Activated CD8-positive, alpha-beta T cell treated with anti-CD3 and anti-CD28 coated beads for 36 hours (primary cell): Measurements from ENCODE around the gene TGM6. TPM values are rescaled to one million over a fixed set of nuclear protein-coding genes. Genes with fewer than 3 reads are reported as not detected.

ENCODE experiments used
- ATAC-seq: fragments of 200-7000 bp; cut with Tn5 transposase; one replicate; pipeline ENCODE4 v1.10.0; 2021; ENCODE audit warnings: mild to moderate bottlenecking, moderate library complexity
- CTCF ChIA-PET: fragments of 350-600 bp; sonication (Branson Sonifier 250); formaldehyde crosslinking; loops from one replicate; lab custom pipeline; 2021; ENCODE audit warnings: antibody characterized with exemption; lab: Charles Lee
- POLR2A ChIA-PET: fragments of 350-600 bp; sonication (Branson Sonifier 250); formaldehyde crosslinking; loops from one replicate; lab custom pipeline; 2021; ENCODE audit warnings: antibody characterized with exemption; lab: Charles Lee
- DNase-seq: peaks from one replicate; pipeline ENCODE4 v3.0.0-alpha.2; 2020
- H3K27ac Mint-ChIP-seq: one replicate; pipeline ENCODE4 v1.8.0; 2021; ENCODE audit warnings: mild to moderate bottlenecking, mixed read lengths
- H3K27me3 Mint-ChIP-seq: one replicate; pipeline ENCODE4 v1.8.0; 2021; ENCODE audit warnings: mixed read lengths
- H3K36me3 Mint-ChIP-seq: one replicate; pipeline ENCODE4 v1.8.0; 2021; ENCODE audit warnings: low read depth, mixed read lengths
- H3K4me1 Mint-ChIP-seq: one replicate; pipeline ENCODE4 v1.8.0; 2021; ENCODE audit warnings: low read depth, mixed read lengths
- H3K4me3 Mint-ChIP-seq: one replicate; pipeline ENCODE4 v1.8.0; 2021; ENCODE audit warnings: mild to moderate bottlenecking, moderate library complexity, mixed read lengths
- H3K9me3 Mint-ChIP-seq: one replicate; pipeline ENCODE4 v1.8.0; 2021; ENCODE audit warnings: mixed read lengths
- CTCF ChIP-seq: fragments of 200-600 bp; IDR thresholded peaks from one replicate; pipeline ENCODE4 v1.8.0; 2022; ENCODE audit warnings: antibody characterized with exemption, mild to moderate bottlenecking
- intact Hi-C: fragments of 100-400 bp; cut with micrococcal nuclease; formaldehyde crosslinking; loops from one replicate; pipeline ENCODE4 v1.10.0; 2022
- total RNA-seq, 2 experiments: library from RNA; stranded (reverse); gene quantifications; one replicate each; pipeline ENCODE4 v1.2.3, GENCODE V29; 2021

TGM6 gene
- total RNA-seq, 2 experiments from 2014 or later: not detected

DNA sequence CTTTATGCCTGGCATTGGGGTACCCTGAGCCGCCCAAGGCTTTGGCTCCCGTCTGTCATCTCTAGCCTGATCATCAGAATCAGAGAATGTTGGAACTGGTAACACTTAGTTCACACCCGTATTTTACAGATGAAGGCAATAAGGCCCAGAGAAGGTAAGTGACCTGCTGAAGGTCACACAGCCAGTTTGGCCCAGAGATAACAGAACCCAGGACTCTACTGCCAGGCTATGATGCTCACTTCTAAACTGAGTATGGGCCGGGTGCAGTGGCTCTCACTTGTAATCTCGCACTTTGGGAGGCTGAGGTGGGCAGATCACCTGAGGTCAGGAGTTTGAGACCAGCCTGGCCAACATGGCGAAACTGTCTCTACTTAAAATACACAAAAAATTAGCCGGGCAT is 1.8 kb upstream of the TGM6 start:
- ATAC-seq (no peak), DNase-seq (no peak)
- ChIA-PET POLR2A (interaction anchor here (0.8 to 1.2 kb wide), 2 partner anchors 9 to 12 kb away, joined by 3 read pairs; no protein-coding TSS in a partner anchor), CTCF (interaction anchor here (0.9 to 1.6 kb wide), 2 partner anchors 10 to 73 kb away, joined by 5 to 8 read pairs; no protein-coding TSS in a partner anchor)
- intact Hi-C loops: no loop called here
- H3K27ac Mint-ChIP-seq: no peak overlapping the region
- no peak for TF ChIP-seq CTCF
- peaks cover 17% of the 10 kb centered on the region for H3K4me1 Mint-ChIP-seq
- H3K36me3 Mint-ChIP-seq: no peaks in the 10 kb centered on the region
- H3K27me3 Mint-ChIP-seq: peaks cover 12% of the 10 kb centered on the region
- no peaks in the 10 kb centered on the region for H3K9me3 Mint-ChIP-seq
- no peak overlapping the region for H3K4me3 Mint-ChIP-seq

DNA sequence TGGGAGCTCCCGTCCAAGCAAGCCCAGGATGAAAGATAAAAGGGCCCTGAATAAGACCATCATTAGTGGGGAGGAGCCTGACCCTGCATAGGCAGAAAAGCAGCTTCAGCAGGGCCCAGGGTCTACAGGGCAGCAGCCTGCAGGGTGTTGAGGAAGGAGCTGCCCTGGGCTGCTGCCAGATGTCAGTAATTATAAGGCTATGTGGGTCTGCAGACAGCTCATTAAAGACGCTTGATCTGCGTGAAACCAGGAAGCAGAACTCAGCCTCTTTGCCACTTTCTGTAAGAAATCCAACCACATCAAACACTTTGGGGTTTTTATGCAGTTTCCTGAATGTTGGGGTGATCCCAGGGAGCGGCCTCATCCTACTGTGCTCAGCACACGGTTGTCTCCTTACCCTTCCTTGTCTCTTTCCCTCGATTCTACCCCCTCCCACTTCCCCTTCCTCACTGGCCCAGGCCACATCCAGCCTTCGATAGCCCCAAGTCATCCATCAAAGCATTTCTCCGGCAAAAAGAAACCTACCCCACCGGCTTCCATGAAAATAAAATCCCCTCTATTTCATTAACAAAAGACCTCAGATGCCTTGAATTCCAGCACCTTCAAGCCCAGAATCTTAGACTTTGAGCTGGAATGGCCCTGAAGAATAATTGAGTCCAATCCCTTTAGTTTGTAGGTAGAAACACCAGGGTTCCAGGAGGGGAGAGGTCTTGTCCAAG is 1.0 kb upstream of the TGM6 start:
- intact Hi-C loops: no loop called here
- TF ChIP-seq CTCF: no peak
- Mint-ChIP-seq H3K27me3 (peaks cover 9% of the 10 kb centered on the region), H3K36me3 (no peaks in the 10 kb centered on the region), H3K27ac (no peak overlapping the region), H3K4me3 (no peak overlapping the region), H3K4me1 (peaks cover 20% of the 10 kb centered on the region), H3K9me3 (no peaks in the 10 kb centered on the region)
- ATAC-seq (peak; percentile 87), DNase-seq (peak; percentile 40)
- CTCF ChIA-PET: interaction anchor here (0.9 to 1.6 kb wide), 2 partner anchors 9 to 72 kb away, joined by 5 to 8 read pairs; no protein-coding TSS in a partner anchor
- POLR2A ChIA-PET: interaction anchor here (0.8 to 1.2 kb wide), 2 partner anchors 9 to 11 kb away, joined by 3 read pairs; no protein-coding TSS in a partner anchor

- Mint-ChIP-seq H3K27ac (no peak overlapping the region), H3K4me1 (peaks cover 20% of the 10 kb centered on the region), H3K36me3 (no peaks in the 10 kb centered on the region), H3K9me3 (no peaks in the 10 kb centered on the region), H3K27me3 (peaks cover 5% of the 10 kb centered on the region), H3K4me3 (no peak overlapping the region)
- no peak for TF ChIP-seq CTCF
- ChIA-PET CTCF (no interaction called here), POLR2A (interaction anchor here (1.3 kb wide), 1 partner anchor 80 kb away, joined by 4 read pairs; no protein-coding TSS in a partner anchor)
- DNase-seq (no peak), ATAC-seq (no peak)
- intact Hi-C loops: no loop called here
These were observed 602 bp downstream of the TGM6 start for GRCh38 chr20:2381303-2381702.

- no peak for DNase-seq
- peaks cover 2% of the 10 kb centered on the region for H3K9me3 Mint-ChIP-seq
- CTCF ChIA-PET: interaction anchor here (0.8 kb wide), 1 partner anchor 9 kb away, joined by 3 read pairs; no protein-coding TSS in a partner anchor
- TF ChIP-seq CTCF: no peak
- H3K4me3 Mint-ChIP-seq: no peak overlapping the region
- H3K36me3 Mint-ChIP-seq: no peaks in the 10 kb centered on the region
- no peak for ATAC-seq
- peaks cover 4% of the 10 kb centered on the region for H3K27me3 Mint-ChIP-seq
- no peak overlapping the region for H3K27ac Mint-ChIP-seq
- POLR2A ChIA-PET: no interaction called here
- intact Hi-C loops: no loop called here
- peaks cover 23% of the 10 kb centered on the region for H3K4me1 Mint-ChIP-seq
These were observed 2.1 kb downstream of the TGM6 start for GRCh38 chr20:2382833-2383232.

DNA sequence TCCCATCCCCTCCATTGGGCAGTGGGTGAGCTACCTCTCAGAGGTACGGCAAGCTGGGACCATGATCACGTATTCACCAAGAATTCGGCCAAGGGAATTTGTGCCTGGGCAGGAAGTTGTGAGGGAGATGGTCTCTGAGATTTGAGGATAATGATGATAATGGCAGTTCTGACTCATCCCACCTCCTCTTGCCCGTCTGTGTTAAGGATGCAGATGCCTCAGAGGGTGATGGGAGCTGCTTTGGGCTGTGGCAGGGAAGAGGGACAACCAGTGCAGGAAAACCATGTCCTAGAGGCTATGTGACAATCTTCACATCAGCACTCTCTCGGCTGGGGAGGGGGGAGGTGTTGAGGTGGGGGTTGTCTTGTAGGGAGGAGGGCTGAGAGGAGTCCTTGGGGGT is 4.3 kb downstream of the TGM6 start:
- Mint-ChIP-seq H3K9me3 (peaks cover 11% of the 10 kb centered on the region), H3K4me3 (no peak overlapping the region), H3K27me3 (peaks cover 2% of the 10 kb centered on the region), H3K36me3 (no peaks in the 10 kb centered on the region), H3K4me1 (peaks cover 8% of the 10 kb centered on the region), H3K27ac (no peak overlapping the region)
- DNase-seq: no peak
- intact Hi-C loops: no loop called here
- ChIA-PET POLR2A (no interaction called here), CTCF (interaction anchor here (0.8 to 3.8 kb wide), 6 partner anchors 36 to 177 kb away, joined by 3 to 64 read pairs (median 3); no protein-coding TSS in a partner anchor)
- no peak for ATAC-seq
- no peak for TF ChIP-seq CTCF
